GM23338 (cell line): Measurements from ENCODE around the gene CRYL1. TPM values are rescaled to one million over a fixed set of nuclear protein-coding genes. Genes with fewer than 3 reads are reported as not detected.

Experiments
- ATAC-seq: fragments of 200-7000 bp; cut with Tn5 transposase; 3 replicates; pipeline ENCODE4 v1.9.1; 2020
- DNase-seq: peaks from one replicate; pipeline ENCODE4 v3.0.0-alpha.2; 2015; ENCODE audit warnings: low spot score
- H2AFZ ChIP-seq: fragments of 200-600 bp; sonication (generic); 2 replicates; pipeline ENCODE4 v1.8.0; 2016; ENCODE audit warnings: antibody characterized with exemption, mild to moderate bottlenecking, moderate library complexity
- H3F3A ChIP-seq: fragments of 200-600 bp; sonication (generic); replicated peaks from 2 replicates; pipeline ENCODE4 v1.8.0; 2017; ENCODE audit warnings: antibody characterized with exemption, mixed run types, low read depth
- H3K27ac ChIP-seq: fragments of 200-600 bp; sonication (generic); 2 replicates; pipeline ENCODE4 v1.6.1; 2016; ENCODE audit warnings: low read depth
- H3K27me3 ChIP-seq: fragments of 200-600 bp; sonication (generic); 2 replicates; pipeline ENCODE4 v1.8.0; 2016; ENCODE audit warnings: mild to moderate bottlenecking, mixed run types, moderate library complexity; ENCODE audit not compliant: insufficient read depth
- H3K36me3 ChIP-seq: fragments of 200-600 bp; sonication (generic); 2 replicates; pipeline ENCODE4 v1.8.0; 2016; ENCODE audit warnings: mild to moderate bottlenecking; ENCODE audit not compliant: insufficient read depth
- H3K4me1 ChIP-seq: fragments of 200-600 bp; sonication (generic); 2 replicates; pipeline ENCODE4 v1.8.0; 2016; ENCODE audit warnings: mild to moderate bottlenecking, moderate library complexity; ENCODE audit not compliant: insufficient read depth
- H3K4me2 ChIP-seq: fragments of 200-600 bp; sonication (generic); 2 replicates; pipeline ENCODE4 v1.7.1; 2017; ENCODE audit warnings: mixed run types
- H3K4me3 ChIP-seq: fragments of 200-600 bp; sonication (generic); 2 replicates; pipeline ENCODE4 v1.6.1; 2016; ENCODE audit warnings: mixed run types
- H3K79me2 ChIP-seq: fragments of 200-600 bp; sonication (generic); replicated peaks from 2 replicates; pipeline ENCODE4 v1.8.0; 2017; ENCODE audit warnings: mild to moderate bottlenecking; ENCODE audit not compliant: insufficient read depth
- H3K9me2 ChIP-seq: fragments of 200-600 bp; sonication (generic); 2 replicates; pipeline ENCODE4 v1.8.0; 2017; ENCODE audit not compliant: insufficient read depth
- H4K20me1 ChIP-seq: fragments of 200-600 bp; sonication (generic); replicated peaks from 2 replicates; pipeline ENCODE4 v1.8.0; 2017; ENCODE audit warnings: mild to moderate bottlenecking; ENCODE audit not compliant: insufficient read depth
- H3K27ac Mint-ChIP-seq: 2 replicates; pipeline ENCODE4 v1.8.0; 2020; ENCODE audit warnings: inconsistent platforms, mild to moderate bottlenecking, moderate library complexity, mixed read lengths
- H3K27me3 Mint-ChIP-seq: 3 replicates; pipeline ENCODE4 v1.8.0; 2022; ENCODE audit warnings: low read depth, mild to moderate bottlenecking, moderate library complexity, mixed read lengths, inconsistent platforms; ENCODE audit not compliant: insufficient read depth, poor library complexity
- H3K36me3 Mint-ChIP-seq: 3 replicates; pipeline ENCODE4 v1.8.0; 2021; ENCODE audit warnings: low read depth, mild to moderate bottlenecking, inconsistent platforms, moderate library complexity, mixed read lengths
- H3K4me1 Mint-ChIP-seq: 3 replicates; pipeline ENCODE4 v1.8.0; 2020; ENCODE audit warnings: mild to moderate bottlenecking, inconsistent platforms, mixed read lengths
- H3K4me3 Mint-ChIP-seq: 3 replicates; pipeline ENCODE4 v1.8.0; 2021; ENCODE audit warnings: moderate library complexity, mild to moderate bottlenecking, inconsistent platforms, mixed read lengths
- H3K9me3 Mint-ChIP-seq: 3 replicates; pipeline ENCODE4 v1.8.0; 2020; ENCODE audit warnings: moderate library complexity, mild to moderate bottlenecking, inconsistent platforms, mixed read lengths
- CREB1 ChIP-seq: fragments of 250-450 bp; sonication (Bioruptor Pico); IDR thresholded peaks from 2 replicates; pipeline ENCODE4 v1.5.0; 2020; ENCODE audit warnings: low read depth, mild to moderate bottlenecking, moderate library complexity
- EZH2 ChIP-seq: fragments of 200-600 bp; sonication (generic); IDR thresholded peaks from one replicate; pipeline ENCODE4 v1.8.0; 2017; ENCODE audit warnings: antibody characterized with exemption, mild to moderate bottlenecking, low read depth; ENCODE audit not compliant: unreplicated experiment
- EZH2phosphoT487 ChIP-seq: fragments of 200-600 bp; sonication (generic); IDR thresholded peaks from one replicate; pipeline ENCODE4 v1.8.1; 2018; ENCODE audit warnings: antibody characterized with exemption; ENCODE audit not compliant: unreplicated experiment
- JUNB ChIP-seq: IDR thresholded peaks from one replicate; pipeline ENCODE4 v1.6.1; 2016; ENCODE audit warnings: antibody characterized with exemption; ENCODE audit not compliant: unreplicated experiment
- NANOG ChIP-seq: IDR thresholded peaks from 2 replicates; pipeline ENCODE4 v1.6.1; 2016; ENCODE audit warnings: antibody characterized with exemption, borderline replicate concordance
- POLR2AphosphoS5 ChIP-seq: IDR thresholded peaks from 2 replicates; pipeline ENCODE4 v1.6.1; 2016; ENCODE audit warnings: antibody characterized with exemption, low read depth
- STAT1 ChIP-seq: IDR thresholded peaks from one replicate; pipeline ENCODE4 v1.6.1; 2016; ENCODE audit warnings: antibody characterized with exemption; ENCODE audit not compliant: unreplicated experiment
- ZNF114 ChIP-seq: fragments of 250-450 bp; sonication (Bioruptor Pico); IDR thresholded peaks from 2 replicates; pipeline ENCODE4 v1.5.0; 2020; ENCODE audit warnings: mild to moderate bottlenecking, moderate library complexity
- ZNF331 ChIP-seq: fragments of 250-450 bp; sonication (Bioruptor Pico); IDR thresholded peaks from 2 replicates; pipeline ENCODE4 v1.5.0; 2020; ENCODE audit warnings: low read depth, mild to moderate bottlenecking, moderate library complexity
- ZNF462 ChIP-seq: fragments of 250-450 bp; sonication (Bioruptor Pico); IDR thresholded peaks from 2 replicates; pipeline ENCODE4 v1.5.0; 2020; ENCODE audit warnings: mild to moderate bottlenecking, moderate library complexity
- polyA plus RNA-seq: library from polyadenylated mRNA; unstranded; fragments of >200 nt; fragmentation: Nextera tagmentation; extraction: Ambion mirVana; gene quantifications from 2 replicates; pipeline ENCODE4 v1.2.1, GENCODE V29; 2016
- total RNA-seq: library from RNA; depleted of rRNA; stranded (reverse); fragments of >200 nt; shearing (Covaris generic); gene quantifications from 2 replicates; pipeline ENCODE4 v1.2.3, GENCODE V29; 2014
- TF ChIP-seq, protein P1 (sequence below): IDR thresholded peaks from 2 replicates; pipeline ENCODE4 v1.6.1; 2016; ENCODE audit warnings: antibody characterized with exemption
- TF ChIP-seq, protein P2 (sequence below), 2 experiments: fragments of 200-600 bp in 1 of 2; sonication (generic) in 1 of 2; conservative IDR thresholded peaks; 2 replicates each; pipeline versions ENCODE4 v1.5.1 to v1.6.1; 2016 to 2017; ENCODE audit warnings: antibody characterized with exemption in 2 of 2, low read depth in 2 of 2, mild to moderate bottlenecking in 2 of 2, moderate library complexity in 1 of 2
- TF ChIP-seq, protein P3 (sequence below): IDR thresholded peaks from one replicate; pipeline ENCODE4 v1.6.1; 2018; ENCODE audit warnings: antibody characterized with exemption; ENCODE audit not compliant: unreplicated experiment

CRYL1 gene
- total and polyA plus RNA-seq, 2 experiments from 2014 or later = 2.2 to 2.6 TPM

DNA sequence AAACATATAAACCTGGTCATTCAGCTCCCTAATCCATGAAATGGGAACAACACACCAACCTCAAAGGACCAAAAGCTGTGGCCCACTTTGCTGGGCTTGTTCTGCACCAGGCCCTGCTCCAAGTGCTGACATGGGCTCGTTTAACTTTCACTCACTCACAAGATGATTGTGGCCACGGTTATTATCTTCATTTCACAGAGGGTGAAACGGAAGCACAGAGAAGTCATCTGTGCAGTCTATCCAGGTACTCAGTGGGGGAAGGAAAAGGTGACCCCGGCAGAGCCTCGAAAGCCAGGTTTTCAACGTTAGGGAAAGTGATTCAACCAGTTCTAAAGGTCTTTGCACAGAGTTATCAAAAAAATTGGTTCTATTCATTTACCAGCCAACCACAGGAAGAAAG, 68.0 kb downstream of the CRYL1 start:
- Mint-ChIP-seq H3K4me1 (peaks cover 13% of the 10 kb centered on the region), H3K36me3 (no peaks in the 10 kb centered on the region), H3K9me3 (no peaks in the 10 kb centered on the region), H3K27ac (no peak overlapping the region), H3K27me3 (no peaks in the 10 kb centered on the region), H3K4me3 (no peak overlapping the region)
- no peak overlapping the region for H3K27ac ChIP-seq
- no peak overlapping the region for H3K4me3 ChIP-seq
- no peaks in the 10 kb centered on the region; the same call in 1 of the 2 replicates for H3K36me3 ChIP-seq
- ATAC-seq (no peak), DNase-seq (no peak)
- TF ChIP-seq NANOG = no peak
- TF ChIP-seq, protein P1, sequence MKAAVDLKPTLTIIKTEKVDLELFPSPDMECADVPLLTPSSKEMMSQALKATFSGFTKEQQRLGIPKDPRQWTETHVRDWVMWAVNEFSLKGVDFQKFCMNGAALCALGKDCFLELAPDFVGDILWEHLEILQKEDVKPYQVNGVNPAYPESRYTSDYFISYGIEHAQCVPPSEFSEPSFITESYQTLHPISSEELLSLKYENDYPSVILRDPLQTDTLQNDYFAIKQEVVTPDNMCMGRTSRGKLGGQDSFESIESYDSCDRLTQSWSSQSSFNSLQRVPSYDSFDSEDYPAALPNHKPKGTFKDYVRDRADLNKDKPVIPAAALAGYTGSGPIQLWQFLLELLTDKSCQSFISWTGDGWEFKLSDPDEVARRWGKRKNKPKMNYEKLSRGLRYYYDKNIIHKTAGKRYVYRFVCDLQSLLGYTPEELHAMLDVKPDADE = no peak
- no peak for TF ChIP-seq ZNF331 (CRISPR knock-in tag)
- no peak for TF ChIP-seq ZNF114 (CRISPR knock-in tag)
- no peak for TF ChIP-seq EZH2
- no peak for TF ChIP-seq ZNF462 (CRISPR knock-in tag)
- no peak for TF ChIP-seq POLR2AphosphoS5
- TF ChIP-seq EZH2phosphoT487 = no peak
- TF ChIP-seq JUNB = no peak
- no peak for TF ChIP-seq STAT1
- TF ChIP-seq, protein P2, sequence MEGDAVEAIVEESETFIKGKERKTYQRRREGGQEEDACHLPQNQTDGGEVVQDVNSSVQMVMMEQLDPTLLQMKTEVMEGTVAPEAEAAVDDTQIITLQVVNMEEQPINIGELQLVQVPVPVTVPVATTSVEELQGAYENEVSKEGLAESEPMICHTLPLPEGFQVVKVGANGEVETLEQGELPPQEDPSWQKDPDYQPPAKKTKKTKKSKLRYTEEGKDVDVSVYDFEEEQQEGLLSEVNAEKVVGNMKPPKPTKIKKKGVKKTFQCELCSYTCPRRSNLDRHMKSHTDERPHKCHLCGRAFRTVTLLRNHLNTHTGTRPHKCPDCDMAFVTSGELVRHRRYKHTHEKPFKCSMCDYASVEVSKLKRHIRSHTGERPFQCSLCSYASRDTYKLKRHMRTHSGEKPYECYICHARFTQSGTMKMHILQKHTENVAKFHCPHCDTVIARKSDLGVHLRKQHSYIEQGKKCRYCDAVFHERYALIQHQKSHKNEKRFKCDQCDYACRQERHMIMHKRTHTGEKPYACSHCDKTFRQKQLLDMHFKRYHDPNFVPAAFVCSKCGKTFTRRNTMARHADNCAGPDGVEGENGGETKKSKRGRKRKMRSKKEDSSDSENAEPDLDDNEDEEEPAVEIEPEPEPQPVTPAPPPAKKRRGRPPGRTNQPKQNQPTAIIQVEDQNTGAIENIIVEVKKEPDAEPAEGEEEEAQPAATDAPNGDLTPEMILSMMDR (conservative IDR thresholded peaks at IDR 0.05; ENCODE audit: low read depth in 2 of 2) = no peak
- TF ChIP-seq, protein P3, sequence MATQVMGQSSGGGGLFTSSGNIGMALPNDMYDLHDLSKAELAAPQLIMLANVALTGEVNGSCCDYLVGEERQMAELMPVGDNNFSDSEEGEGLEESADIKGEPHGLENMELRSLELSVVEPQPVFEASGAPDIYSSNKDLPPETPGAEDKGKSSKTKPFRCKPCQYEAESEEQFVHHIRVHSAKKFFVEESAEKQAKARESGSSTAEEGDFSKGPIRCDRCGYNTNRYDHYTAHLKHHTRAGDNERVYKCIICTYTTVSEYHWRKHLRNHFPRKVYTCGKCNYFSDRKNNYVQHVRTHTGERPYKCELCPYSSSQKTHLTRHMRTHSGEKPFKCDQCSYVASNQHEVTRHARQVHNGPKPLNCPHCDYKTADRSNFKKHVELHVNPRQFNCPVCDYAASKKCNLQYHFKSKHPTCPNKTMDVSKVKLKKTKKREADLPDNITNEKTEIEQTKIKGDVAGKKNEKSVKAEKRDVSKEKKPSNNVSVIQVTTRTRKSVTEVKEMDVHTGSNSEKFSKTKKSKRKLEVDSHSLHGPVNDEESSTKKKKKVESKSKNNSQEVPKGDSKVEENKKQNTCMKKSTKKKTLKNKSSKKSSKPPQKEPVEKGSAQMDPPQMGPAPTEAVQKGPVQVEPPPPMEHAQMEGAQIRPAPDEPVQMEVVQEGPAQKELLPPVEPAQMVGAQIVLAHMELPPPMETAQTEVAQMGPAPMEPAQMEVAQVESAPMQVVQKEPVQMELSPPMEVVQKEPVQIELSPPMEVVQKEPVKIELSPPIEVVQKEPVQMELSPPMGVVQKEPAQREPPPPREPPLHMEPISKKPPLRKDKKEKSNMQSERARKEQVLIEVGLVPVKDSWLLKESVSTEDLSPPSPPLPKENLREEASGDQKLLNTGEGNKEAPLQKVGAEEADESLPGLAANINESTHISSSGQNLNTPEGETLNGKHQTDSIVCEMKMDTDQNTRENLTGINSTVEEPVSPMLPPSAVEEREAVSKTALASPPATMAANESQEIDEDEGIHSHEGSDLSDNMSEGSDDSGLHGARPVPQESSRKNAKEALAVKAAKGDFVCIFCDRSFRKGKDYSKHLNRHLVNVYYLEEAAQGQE = no peak
- TF ChIP-seq CREB1 (CRISPR knock-in tag) = no peak
- peaks cover 6% of the 10 kb centered on the region for H3K4me1 ChIP-seq
- H2AFZ ChIP-seq = no peak overlapping the region
- H3K4me2 ChIP-seq = no peak overlapping the region
- H3K27me3 ChIP-seq = no peaks in the 10 kb centered on the region
- H4K20me1 ChIP-seq = no peaks in the 10 kb centered on the region
- 0 out of 2 replicates have a peak, but pooled peaks cover 3% of the 10 kb centered on the region for H3K9me2 ChIP-seq
- H3K79me2 ChIP-seq = no peaks in the 10 kb centered on the region
- H3F3A ChIP-seq = no peaks in the 10 kb centered on the region
